Lower leg skin (tissue), 3 donors: ENCODE results near the gene DTX2.
"Not testable (repeated sequence)": the region's sequence is repeated elsewhere in the genome, so short reads cannot be mapped to it uniquely, and the experiment has no call there.

Source experiments
- CTCF ChIP-seq, 3 donors: fragments of 450-650 bp; IDR thresholded peaks; one replicate each; pipeline ENCODE4 v1.5.1; 2016; ENCODE audit warnings: antibody characterized with exemption in 3 of 3, mild to moderate bottlenecking in 3 of 3, moderate library complexity in 2 of 3
- POLR2A ChIP-seq, 2 donors: fragments of 450-650 bp; IDR thresholded peaks; one replicate each; pipeline ENCODE4 v1.6.1; 2016 to 2017; ENCODE audit warnings: antibody characterized with exemption in 2 of 2, mild to moderate bottlenecking in 1 of 2, moderate library complexity in 1 of 2

- not testable (repeated sequence) for TF ChIP-seq CTCF, POLR2A (IDR thresholded peaks at IDR 0.05)
These were observed 868 bp downstream of the DTX2 start for GRCh38 chr7:76462271-76462882.
